ENCODE results near the gene CCDC127. TPM values are rescaled to one million over a fixed set of nuclear protein-coding genes. Genes with fewer than 3 reads are reported as not detected.

Gene CCDC127
- total and polyA plus RNA-seq, 2 donors (not counting 3 experiments of a cell fraction or from before 2014, with no cell fraction given): 3.4 to 6.3 TPM

GRCh38 chr5:149745-150485 lies 68.0 kb downstream of the CCDC127 start:
- no peak for TF ChIP-seq CTCF (IDR thresholded peaks at IDR 0.05; ENCODE audit: extremely low read depth in 1 of 2, insufficient read depth in 1 of 2, low read depth in 1 of 2, low read length in 2 of 2)
- no peak for TF ChIP-seq JUN (IDR thresholded peaks at IDR 0.05; ENCODE audit: borderline replicate concordance, insufficient read depth, insufficient read length, low read depth)
- TF ChIP-seq MAX (IDR thresholded peaks at IDR 0.05; ENCODE audit: insufficient read depth, insufficient read length): no peak
- no peak for TF ChIP-seq GATA2 (IDR thresholded peaks at IDR 0.05; ENCODE audit: insufficient read depth, insufficient read length, low read depth, low read length)
- TF ChIP-seq POLR2AphosphoS5 (IDR thresholded peaks at IDR 0.05; ENCODE audit: insufficient read depth, low read depth, low read length): no peak
- TF ChIP-seq EZH2 (IDR thresholded peaks at IDR 0.05; ENCODE audit: borderline replicate concordance, low read depth, low read length, severe bottlenecking): no peak
- no peak for TF ChIP-seq MYC (IDR thresholded peaks at IDR 0.05; ENCODE audit: low read depth, low read length)
- no peak for TF ChIP-seq POLR2A (IDR thresholded peaks at IDR 0.05; ENCODE audit: low read depth, low read length)
- no peak for TF ChIP-seq FOS (IDR thresholded peaks at IDR 0.05; ENCODE audit: borderline replicate concordance, insufficient read depth, low read length)
- CTCF ChIA-PET: no interaction called here
- dilution Hi-C loops (cut with MboI; ENCODE audit: extremely low pct_ligation_motif_present, low sequenced_read_pairs) (no loop called here), intact Hi-C loops (cut with micrococcal nuclease) (no loop called here)
- FAIRE-seq (no peak), DNase-seq (ENCODE audit: low read depth, low spot score) (no peak)
- H3K4me2 ChIP-seq (ENCODE audit: insufficient read depth, low read length): no peak overlapping the region
- H3K27ac ChIP-seq (ENCODE audit: insufficient read depth, low read depth, low read length): no peak overlapping the region
- no peaks in the 10 kb centered on the region for H3K36me3 ChIP-seq (ENCODE audit: control insufficient read depth in 2 of 2, extremely low read depth in 1 of 2, insufficient read depth in 2 of 2, low read length in 2 of 2)
- H3K4me3 ChIP-seq (replicated peaks in 1 of 3; ENCODE audit: insufficient read depth in 1 of 3, low read depth in 1 of 3, low read length in 3 of 3): no peak overlapping the region
- H3K9ac ChIP-seq (replicated peaks; ENCODE audit: extremely low read depth, insufficient read depth, low read length): no peak overlapping the region
- POLR2A ChIA-PET: no interaction called here
- BruUV-seq (replicated peaks): no TSS peak
- no peak overlapping the region for H2AFZ ChIP-seq (ENCODE audit: low read depth, low read length)
- H3K4me1 ChIP-seq (ENCODE audit: control insufficient read depth, extremely low read depth, insufficient read depth, low read length): no peaks in the 10 kb centered on the region
- H3K27me3 ChIP-seq (ENCODE audit: control insufficient read depth in 2 of 2, insufficient read depth in 2 of 2, low read length in 2 of 2): peaks cover 0 to 5% of the 10 kb centered on the region in 2 experiments
- no peaks in the 10 kb centered on the region for H4K20me1 ChIP-seq (replicated peaks; ENCODE audit: control insufficient read depth, extremely low read depth, insufficient read depth, low read length)
- no peaks in the 10 kb centered on the region for H3K9me1 ChIP-seq (replicated peaks; ENCODE audit: control insufficient read depth, extremely low read depth, insufficient read depth, low read length)
- H3K9me3 ChIP-seq (replicated peaks; ENCODE audit: control insufficient read depth, insufficient read depth, low read length): no peaks in the 10 kb centered on the region
- no peaks in the 10 kb centered on the region for H3K79me2 ChIP-seq (ENCODE audit: control insufficient read depth, insufficient read depth, low read length)

Measured in endothelial cell of umbilical vein (primary cell).